OCI-M2 (cell line): Measurements from ENCODE around the gene CD300LG.
"Not testable (repeated sequence)": the region's sequence is repeated elsewhere in the genome, so short reads cannot be mapped to it uniquely, and the experiment has no call there.

ENCODE experiments used
- DNase-seq: peaks from one replicate; lab custom pipeline; 2025; ENCODE audit not compliant: unreplicated experiment; lab: John Stamatoyannopoulos, UW

The CD300LG gene

DNA sequence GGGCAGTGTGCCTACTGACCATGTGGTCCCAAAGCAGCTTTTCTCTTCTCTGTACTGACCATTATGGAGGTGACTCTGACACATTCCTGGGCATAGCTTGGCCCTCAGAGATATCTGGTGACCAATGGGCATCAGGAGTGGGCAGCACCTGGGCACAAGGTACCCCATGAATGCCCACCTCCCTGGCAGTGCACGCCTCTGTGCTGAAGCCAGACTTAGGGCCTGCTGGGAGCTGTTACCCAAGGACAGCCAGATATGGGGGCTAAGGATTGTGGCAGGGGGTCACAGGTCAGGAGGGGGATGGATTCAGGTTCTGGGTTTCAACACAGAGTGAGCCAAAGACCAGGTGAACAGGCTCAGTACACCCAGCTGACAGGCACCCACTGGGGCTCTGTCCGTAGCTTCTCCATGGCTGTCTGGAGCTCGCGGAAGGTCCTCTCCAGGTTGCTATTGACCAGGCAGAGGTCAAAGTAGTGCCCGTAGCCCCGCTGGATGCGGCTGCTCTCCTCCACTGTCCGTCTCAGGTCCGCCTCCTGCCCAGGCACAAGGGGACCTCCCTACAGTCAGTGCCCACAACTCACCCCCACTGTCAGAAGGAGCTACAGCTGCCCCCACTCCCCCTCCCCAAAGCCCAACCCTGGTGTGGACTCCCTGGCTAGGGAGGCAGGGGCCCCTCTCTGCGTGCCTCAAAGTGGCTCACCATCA, 30.6 kb downstream of the CD300LG start:
- no peak for DNase-seq

DNA sequence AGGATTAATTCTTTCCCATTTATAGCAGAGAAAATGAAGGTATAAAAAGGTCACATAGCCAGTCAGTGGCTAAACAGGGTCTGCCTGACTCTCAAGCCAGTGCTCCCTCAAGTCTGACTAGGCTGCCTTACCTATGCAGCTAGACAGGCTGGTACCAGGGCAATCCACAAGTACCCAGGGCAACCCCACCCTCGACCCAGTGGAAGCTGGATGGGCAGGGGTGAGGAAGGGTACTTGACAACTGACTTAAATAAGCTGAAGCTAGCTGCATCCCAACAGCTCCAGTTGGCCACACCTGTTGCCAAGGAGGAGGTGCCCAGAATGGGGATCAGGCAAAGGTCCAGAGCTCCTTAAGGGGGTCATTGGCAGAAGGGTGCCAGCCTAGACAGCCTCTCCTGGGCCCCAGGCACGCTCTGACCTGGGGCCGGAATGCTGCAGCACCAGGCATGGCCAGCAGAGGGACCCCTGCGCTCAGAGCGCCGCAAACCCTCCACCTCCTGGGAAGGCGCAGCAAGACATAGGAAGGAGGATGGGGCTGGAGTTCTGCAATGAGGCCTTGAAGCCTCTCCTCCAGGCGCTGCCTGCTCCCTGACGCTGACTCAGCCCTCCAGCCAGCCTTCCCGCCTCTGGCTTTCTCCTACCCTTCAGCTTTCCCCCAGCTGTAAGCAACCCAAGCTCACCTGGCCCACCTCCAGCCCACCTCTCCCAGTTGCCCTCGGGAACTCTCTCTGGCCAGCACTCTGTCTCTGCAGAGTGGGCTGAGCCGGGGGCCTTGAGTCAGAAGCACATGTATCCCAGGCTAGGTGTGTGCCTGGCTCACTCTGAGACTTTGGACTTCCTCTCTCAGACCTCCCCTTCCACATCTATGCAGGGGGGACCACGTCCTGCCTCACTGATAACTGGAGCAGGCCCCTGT, 31.5 kb downstream of the CD300LG start:
- DNase-seq: peak; percentile 5

DNA sequence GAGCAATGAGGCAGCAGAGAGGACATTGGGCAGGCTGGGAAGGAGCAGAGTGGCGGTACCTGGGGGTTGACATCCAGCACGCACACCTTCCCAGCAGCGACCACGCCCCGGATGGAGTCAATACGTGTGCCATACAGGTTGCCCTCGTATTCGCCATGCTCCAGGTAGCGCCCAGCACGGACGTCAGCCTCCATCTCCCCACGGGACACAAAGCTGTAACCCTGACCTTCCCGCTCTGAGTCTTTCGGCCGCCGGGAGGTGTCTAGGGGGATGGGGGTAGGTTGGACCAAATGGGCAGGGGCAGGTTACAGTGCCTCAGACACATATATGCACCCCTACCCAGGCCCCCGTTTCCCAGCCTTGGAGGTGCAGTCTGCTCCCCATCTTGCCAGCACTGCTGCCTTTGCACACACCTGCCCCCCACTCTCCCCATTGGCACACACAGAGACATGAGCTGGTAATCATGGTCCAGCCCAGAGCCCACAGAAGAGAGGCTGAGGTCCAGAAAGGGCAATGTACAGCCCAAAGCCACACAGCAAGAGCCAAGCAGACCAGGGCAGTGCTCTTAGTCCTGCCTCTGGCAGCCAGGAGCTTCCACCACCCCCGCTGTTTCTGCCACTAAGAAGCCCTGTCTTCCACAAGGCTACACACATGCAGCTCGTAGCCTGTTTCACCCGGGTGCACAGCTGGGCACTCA, 32.9 kb downstream of the CD300LG start:
- DNase-seq: no peak

DNA sequence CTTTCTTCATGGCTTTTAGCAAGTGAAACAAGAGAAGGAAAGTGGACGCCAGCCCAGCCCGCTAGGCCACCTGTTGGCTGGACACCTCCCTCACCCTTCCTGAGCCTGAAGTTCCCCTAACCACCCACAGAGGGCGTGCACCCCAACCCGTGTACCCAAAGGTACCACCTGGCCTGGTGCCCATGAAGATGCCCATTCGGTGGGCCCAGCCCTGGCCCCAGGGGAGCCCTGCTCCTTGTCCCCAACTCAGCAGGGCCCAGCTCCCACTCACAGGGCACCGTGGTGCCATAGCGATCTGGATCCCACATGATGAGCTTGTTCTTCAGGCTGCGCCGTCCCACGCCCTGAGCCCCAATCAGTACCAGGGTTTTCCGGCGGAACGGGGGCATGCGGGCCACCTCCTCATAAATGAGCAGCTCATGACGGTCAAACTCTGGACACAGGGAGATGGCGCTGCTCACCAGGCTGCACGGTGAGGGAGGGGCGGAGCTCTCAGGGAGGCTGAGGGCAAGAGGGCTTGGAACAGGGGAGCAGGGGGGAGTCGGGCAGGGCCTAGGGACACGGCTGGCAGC, 33.5 kb downstream of the CD300LG start:
- DNase-seq: no peak

DNA sequence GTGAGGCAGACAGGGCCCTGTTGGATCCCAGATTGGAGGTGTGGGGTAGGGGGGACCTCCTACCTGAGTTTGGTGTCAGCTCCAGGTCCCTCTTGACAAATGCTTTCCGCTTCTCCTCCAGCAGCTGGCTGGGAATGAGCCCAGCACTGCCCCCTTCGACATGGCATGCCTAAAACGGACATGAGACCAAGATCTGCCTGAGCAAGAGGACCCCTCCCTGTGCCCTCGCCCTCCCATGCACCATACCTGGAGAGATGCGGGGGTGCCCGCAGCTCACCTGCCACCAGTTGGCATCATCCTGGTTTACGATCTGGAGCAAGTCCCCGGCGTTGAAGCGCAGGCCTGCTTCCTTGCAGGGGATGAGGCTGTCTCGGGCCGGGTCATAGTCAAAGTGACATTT, 34.2 kb downstream of the CD300LG start:
- DNase-seq: no peak

DNA sequence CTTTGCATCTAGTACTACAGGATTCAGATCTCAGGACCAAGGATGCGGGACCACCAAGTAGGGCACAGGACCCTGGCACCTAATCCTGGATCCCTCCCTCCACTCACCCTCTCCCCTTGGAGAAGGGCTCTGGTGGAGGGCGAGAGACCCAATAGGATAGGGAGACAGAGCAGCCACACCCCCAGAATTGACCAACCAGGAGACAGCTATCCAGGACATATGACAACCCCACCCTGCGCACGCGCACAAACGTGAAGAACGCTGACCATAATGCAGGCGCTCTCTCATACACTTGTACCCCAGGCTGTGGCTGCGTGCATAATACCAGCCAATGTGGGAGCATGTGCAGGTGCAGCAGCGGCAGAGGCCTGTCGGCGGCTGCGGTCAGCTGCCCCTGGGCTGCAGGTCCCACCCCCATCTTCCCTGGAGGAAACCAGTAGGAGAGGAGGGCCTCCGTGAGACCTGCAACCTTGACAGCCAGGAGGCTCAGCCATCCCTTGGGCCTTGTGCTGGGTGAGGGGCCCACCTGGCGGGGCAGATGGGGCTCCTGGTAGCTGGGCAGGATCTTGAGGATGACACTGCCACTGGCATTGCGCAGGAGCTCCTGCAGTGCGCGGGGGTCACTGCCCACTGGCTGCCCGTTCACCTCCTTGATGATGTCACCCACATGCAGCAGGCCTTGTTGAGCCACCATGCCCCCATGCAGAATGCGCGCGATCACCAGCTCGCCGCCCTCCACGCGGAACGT, 35.0 kb downstream of the CD300LG start:
- no peak for DNase-seq

DNA sequence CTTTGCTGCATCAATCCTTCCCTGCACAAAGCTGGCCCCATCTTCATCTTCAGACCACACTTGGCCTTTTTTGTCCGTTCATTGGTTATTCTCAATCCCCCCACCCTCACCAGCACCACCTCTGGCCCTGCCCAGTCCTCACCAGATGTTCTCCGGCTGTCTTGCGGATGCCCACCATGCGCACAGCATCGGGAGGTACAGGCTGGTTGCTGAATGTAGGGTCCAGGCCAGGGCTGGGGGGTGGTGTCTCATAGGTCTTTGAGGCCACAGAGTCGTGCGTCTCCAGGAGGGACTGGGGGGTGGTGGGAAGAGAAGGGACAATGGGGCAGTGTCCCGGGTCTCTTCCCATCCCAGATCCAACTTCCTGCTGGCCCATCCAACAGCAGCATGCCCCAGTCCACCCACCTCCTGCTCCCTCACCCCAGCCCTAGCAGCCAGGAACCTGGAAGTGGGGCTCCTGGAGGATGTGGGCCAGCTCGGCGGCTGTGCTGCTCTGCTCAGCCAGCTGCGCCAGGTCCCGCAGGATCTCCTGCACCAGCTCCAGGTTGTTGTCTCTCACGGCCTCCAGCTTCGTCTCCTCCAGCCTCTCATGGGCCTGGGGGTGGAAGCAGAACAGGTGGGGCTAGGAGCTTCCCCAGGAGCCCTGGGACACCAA, 35.9 kb downstream of the CD300LG start:
- DNase-seq: no peak

DNA sequence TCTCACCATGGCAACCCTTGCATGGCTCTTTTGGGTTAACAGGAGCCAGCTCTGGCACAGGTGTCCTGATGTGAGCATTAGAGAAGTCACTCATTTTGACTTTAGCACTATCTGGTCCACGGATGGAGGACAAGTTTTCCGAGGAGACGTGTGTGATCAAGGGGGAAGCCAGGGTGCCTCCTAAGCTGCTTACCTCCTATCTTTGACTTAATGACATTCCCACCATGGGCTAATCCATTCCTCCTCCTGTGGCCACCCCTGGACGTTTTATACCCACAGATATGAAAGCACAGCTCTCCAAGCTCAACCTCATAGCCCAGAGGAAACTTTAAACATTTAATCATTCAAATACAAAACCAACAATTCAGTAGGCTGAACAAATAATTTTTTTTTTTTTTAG, 41.6 kb downstream of the CD300LG start:
- no peak for DNase-seq

DNA sequence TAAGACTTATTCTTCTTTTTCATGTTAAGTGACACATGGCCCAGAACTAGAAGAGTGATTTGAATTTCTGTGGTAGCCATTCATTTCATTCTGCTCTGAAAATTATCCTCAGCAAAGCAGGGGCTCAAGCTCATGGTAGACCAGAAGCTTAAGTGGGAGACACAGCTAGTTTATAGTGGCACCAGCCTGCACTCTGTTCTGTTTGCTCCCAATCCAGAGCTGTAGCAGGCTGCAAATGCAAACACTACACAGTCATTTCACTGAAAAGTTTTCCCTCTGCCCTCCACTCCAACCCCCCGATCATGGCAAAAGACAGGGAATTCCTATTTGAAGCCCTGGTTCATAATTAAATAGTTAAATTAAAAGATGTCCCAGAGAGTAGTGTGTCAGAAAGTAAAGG, 43.3 kb downstream of the CD300LG start:
- DNase-seq: no peak

DNA sequence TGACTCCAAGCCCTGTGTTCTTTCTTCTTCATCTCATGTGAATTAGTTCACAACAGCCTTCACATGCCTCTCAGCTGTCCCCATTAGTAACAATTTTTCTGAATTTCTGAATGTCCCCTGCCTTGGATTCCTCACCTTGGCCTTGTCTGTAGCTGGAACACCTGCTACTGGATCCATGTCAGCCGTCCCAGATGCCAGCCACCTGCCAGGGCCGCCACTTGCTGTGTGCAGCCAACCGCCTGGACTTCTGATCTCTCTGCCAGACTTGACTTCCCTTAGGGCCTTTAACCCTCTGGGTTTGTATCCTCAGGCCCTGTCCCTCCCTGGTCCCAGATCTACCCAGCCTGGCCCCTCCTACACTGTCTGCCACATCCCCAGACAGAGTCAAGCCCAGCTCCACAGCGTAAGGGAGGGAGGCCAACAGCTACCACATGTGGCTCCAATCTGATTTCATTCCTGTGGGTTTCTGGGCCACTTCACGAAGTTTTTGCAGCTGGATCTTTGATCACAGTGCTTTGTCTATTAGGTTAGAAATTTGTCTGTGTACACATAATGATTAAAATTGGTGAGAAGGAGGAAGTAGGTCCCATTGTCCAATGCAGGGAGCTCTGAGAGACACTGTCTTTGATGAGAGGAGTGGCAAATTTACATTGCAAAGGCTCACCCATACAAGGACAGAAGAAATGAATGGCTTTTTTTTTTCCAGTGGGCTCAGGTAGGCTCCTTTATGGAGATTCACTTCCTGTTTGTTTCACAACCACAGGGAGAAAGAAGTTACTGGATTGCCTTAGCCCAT, 45.1 kb downstream of the CD300LG start:
- no peak for DNase-seq

DNA sequence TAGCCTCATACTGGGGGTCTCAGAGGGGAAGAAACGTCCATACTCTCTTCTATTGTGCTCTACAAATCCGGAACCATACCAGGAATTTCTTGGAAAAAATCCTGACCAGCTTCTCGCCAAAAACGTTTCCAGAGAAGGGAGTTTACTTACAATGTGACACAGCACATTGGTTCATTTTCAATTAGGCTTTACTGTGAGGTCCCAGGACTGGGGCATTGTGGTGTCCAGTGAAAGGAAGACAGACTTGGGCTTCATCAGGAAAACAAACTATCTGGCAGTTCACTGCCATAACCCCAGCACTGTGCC, 45.6 kb downstream of the CD300LG start:
- no peak for DNase-seq

DNA sequence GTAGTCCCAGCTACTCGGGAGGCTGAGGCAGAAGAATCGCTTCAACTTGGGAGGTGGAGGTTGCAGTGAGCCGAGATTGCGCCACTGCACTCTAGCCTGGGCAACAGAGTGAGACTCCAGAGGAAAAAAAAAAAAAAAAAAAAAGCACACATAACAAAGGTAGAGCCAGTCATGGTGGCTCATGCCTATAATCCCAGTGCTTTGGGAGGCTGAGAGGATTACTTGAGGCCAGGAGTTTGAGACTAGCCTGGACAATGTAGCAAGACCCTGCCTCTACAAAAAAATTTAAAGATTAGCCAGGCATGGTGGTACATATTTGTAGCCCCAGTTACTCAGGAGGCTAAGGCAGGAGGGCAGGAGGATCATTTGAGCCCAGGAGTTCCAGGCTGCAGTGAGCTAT, 47.5 kb downstream of the CD300LG start:
- DNase-seq: not testable (repeated sequence)

DNA sequence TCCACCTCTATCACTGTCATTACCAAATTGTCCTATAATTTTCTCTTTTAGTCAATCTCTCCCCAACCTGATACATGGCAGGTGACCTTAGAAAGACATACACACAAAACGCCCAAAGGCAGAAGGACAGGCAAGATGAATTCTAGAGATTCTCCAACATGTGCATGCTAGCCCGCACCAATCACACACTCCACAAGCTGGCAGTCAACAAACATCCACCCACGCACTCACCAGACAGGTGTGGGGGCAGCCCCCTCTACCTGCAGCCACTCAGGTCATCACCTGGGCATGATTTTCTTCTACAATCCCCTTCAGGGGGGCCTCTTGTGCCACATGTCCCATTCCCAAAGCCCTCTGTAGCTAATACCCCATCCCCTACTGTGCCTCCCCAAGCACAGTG, 50.9 kb downstream of the CD300LG start:
- no peak for DNase-seq

DNA sequence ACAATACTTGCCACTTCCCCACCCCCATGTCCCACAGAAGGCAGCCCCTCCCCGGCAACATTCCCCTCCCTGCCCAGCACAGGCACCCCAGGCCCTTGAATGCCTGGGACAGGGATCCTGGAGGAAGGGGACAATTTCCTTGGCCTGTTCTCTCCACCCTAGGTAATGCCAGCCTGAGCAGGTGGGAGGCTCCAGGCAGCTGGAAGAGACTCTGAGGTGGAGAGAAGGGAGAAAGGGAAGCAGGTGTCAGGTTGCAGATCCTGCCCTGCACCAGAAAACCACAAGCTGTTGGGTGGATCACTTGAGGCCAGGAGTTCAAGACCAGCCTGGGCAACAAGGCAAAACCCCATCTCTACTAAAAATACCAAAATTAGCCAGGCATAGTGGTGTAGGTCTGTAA, 51.5 kb downstream of the CD300LG start:
- no peak for DNase-seq

DNA sequence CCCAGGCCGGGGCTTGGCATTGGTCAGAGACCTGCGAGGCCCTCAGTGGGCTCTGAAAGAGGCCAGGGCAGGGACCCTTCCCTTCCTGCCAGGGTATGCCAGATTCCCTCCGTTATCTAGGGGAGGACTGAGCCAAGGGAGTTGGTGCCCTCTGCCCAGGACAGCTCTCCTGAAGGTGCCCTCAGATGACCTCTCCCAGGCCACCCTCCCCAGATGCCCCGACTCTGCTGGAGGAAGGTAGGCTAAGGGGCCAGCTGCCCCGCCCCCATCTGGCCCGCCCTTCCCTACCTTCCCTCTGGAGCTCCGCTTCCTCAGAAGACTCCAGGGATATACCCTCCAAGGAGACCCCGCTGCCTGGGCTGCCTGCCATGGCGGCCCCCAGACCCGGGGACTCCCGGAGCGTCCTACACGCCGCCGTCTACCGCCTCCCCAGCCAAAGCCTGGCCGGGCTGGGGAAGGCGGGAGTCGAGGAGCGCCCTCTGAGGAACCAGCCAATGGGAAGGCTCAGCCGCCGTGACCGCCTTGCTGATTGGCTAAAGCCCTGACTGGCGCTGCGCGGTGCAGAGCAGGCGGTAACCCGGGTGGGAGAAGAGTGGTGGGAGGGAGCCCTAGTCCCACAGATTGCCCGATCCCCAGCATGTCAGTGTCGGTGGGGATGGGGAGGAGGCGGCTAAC, 53.3 kb downstream of the CD300LG start:
- DNase-seq: peak; percentile 13

DNA sequence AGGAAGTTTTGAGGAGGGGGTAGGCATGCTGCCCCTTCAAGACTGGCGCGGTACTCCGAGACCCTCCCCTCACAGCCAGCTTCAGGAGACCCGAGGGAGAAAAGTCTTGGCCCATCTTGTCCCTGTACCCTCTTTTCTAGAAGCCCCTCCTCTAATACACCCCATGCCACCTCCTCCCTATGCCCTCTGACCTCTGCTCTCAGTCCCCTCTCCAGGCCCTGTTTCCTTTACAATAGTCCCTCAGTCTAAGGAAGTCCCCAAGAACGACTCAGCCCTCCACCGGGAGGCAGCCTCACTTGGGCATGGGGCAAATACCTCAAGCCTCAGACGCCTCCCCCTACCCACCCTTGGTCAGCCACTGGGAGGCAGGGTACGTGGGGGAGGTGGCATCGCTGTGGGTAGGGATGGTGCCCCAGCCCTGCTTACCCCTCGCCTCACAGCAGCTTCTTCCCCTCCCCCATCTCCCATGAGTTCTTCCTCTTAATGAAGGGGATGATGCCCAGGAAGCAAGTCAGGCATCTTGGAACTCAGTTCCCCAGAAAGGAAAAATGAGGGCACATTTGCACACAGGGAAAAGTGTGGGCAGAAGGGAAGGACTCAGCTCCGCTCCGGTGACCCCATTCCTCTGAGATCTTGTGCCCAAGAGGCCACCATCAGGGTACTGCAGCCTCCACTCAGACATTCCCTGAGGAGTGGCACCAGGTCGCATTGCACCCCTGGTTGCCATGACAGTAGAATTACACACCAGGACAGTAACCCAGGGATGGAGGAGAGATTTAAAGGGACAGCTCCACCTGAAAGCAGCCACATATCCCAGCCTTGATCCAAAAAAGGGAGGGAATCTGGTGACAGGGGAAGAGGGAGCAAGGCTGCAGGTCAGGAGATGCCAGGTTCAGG, 54.1 kb downstream of the CD300LG start:
- no peak for DNase-seq

DNA sequence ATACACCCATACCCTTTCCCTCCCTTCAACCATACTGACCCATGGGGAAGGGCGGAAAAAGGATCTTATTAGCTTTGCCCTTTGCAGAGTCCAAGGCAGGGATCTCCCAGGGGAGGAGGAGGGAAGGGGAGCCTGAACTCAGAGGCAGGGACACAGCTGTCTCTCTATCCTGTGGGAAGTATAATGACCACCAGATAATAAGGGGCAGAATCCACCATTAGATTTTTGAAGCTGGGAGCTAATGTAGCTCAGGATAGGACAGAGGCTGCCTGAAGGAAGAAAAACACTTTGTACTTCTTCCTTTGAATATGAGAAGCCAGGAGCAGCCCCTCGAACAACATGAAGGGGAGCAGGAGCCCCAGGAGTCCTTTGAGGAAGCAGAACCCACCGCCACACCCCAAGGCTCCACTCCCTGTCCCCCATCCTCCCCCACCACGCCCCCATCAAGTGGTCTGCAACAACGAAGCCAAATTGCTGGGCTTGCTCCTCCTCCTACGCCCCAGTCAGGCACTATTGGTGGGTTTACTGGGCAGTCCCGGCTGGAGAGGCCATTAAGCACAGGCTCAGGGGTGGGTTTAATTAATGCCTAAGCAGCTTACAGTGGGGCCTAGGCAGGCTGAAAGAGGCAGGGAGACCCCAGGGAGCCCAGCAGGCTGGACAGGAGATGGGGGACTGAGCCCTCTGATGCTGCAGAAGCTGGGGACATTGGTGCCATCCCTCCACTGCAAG, 55.0 kb downstream of the CD300LG start:
- no peak for DNase-seq
